Fibroblast of upper back skin (primary cell): ENCODE measurements around the gene BOK.

Source experiments
- DNase-seq: peaks from one replicate; pipeline ENCODE4 v3.0.0-alpha.2; 2013

Gene BOK

DNA sequence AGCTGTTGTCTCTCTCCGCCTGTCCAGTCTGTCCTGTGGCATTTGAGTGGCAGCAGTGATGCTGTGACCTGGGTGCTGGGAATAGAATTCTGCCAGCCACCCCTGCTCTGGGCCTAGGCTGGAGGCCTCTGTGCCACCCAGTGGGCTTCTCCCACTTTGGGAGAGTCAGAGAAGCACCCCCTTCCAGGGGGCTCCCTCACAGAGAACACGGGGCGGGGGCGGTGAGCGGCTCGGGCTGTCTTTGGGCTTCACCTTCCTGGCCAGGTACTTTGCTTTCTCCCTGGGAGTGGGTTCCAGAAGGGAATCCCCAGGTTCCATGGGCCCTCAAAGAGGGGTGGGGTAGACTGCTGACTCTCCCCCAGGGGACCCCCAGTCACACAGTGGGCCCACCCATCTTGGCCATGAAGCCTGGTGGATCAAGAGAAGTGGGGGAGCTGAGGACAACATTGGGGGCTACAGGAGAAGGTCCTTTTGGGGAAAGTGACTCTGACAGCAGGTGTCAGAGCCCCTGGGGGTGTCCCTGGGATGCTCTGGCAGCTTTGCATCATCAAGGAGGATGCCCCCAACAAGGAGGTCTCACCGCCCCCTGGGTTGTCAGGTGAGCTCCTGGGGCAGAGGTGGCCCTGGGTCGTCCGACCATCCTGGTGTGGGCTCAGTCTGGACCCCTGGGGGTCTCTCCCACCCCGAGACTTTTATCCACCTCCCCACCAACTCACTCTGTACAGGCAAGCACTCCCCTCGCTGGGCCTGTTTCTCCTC is 18.8 kb upstream of the BOK start:
- DNase-seq, result no peak

DNA sequence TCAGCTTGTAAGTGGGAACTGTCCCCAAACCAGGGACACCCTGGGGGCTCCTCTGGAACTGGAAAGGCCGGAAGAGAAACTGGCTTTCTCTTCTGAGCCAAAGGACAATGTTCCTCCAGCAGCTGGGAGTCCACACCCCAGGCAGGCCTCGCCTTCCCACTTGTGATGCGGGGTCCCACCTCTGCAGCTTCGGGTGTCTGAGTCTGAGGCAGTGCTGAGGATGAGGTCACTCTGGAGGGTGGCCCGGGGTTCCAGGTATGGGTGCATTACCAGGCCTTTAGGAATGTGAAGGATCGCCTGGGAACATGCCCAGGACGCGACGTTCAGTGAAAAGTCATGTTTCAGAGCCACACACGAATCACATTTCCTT is 18.2 kb upstream of the BOK start:
- DNase-seq, result peak; percentile 46

DNA sequence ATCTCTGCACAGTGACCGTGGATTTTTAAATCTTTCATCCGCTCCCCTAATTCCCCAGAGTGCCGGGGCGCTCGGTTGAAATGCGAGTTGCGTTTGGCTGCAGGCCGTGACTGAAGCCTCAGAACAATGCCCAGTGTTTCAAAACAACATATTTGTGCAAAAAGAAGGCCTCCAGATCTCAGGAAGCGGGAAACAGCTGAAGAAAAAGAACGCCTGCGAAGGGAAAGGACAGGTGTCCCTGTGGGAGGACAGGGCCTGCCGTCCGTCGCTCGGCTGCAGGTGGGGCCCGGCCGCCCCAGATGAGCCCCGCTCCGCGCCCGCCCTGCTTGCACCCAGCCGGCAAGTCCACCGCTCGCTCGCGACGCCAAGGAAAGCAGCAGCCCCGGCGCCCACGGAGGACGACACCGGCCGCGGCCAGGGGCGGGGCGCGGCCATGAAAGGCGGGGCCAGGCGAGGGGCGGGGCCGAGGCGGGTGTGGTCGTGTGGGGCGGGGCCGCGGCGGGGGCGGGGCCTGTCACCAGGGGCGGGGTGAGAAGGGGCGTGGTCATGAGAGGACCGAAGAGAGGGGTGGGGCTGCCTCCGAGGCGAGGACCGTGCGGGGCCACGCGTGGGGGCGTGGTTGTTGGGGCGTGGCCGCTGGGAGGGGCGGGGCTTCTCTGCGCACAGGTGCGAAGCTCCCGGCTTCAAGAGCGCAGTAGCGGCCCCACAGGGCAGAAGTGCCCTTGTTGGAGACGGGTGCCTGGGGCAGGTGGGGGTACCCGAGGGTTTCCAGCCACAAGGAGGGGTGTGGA is 17.6 kb upstream of the BOK start:
- DNase-seq, result peak; percentile 16

DNA sequence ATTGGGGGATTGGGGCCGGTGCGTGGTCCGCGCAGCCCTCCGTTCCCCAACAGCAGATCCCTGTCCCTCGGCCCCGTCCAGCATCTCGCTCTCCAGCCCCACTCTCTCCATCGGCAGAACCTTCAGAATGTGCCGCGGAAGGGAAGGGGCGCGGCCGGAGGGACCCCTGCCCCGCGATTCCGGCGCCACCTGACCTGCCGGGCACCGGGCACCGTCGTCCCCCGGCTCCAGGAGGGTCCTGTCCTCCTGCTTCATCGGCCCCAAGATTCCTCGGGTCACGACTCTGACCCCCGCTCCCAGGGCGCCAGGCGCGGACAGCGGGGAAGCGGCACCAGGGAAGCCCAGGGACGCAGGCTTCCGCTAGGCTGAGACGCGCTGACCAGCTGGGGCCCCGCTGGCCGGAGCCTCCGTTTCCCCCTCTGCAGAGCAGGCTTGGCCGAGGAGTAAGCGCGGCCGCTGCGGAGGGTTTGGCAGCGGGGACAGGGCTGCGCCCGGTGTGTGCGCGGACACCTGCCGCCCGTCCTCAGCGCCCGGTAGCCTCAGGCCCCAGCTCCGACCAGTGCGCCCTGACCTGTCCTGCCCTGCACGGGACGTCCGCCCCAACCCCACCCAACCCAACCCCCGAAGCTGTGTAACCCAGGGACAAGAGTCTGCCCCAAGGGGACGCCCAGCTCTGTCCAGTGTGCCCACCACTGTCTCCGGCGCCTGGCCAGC is 16.8 kb upstream of the BOK start:
- no peak for DNase-seq

DNA sequence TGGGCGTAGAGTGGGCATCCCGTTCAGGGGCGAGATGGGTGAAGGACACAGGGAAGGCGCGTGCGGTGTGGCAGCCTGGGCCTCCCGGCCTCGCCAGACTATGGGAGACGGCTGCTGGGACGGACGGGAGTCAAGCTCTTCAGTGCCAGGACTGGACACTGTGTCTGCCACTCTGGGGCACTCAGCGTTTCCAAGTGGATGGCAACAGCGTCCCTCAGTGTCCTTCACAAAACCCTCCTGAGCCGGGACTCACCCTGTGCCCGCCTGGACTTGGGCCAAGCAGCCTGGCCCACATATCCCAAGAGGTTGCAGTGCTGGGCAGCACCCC is 16.3 kb upstream of the BOK start:
- no peak for DNase-seq

DNA sequence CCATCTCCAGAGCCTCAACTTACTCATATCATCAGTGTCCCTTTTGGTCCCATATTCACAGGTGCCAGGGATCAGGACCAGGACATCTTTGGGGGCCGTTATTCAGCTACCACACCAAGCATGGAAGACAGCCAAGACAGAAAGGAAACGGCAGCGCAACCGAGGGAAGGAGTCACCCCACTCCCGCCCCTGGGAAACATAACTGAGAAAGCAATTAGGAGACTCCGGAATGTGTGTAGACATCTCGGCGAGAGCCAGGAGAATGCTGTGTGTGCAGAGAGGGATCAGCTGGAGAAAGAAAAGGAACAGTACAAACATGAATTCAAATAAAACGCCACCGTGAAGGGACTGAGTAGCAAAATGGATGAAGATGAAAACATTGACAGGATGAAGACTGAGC is 13.4 kb upstream of the BOK start:
- DNase-seq, result peak; percentile 90

DNA sequence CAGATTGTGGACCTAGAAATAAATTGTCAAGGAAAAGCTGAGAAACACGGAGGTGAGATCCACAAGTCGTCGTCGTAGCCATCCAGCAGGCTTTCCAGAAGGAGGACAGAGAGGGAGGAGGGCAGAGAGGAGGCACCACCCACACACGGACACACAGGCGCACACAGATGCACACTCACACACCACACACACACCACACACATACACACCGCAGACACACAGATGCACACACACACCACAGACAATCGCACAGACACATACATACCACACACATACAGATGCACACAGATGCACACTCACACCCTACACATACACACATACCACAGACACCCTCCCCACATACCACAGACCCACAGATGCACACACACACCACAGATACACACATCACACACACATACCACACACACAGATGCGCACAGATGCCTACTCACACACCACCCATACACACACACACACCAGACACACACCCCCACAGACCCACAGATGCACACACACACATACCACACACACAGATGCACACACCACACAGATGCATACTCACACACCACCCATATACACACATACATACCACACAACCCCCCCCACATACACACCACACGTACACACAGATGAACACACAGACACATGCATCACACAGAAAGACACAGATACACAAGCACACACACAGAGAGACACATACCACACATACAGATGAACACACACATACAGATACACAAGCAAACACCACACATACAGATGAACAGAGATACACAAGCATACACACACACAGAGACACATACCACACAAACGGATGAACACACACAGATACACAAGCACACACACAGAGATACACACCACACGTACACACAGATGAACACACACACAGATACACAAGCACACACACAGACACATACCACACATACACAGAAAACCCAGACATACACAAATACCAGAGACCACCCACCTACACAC is 12.7 kb upstream of the BOK start:
- peak; percentile 39 for DNase-seq

DNA sequence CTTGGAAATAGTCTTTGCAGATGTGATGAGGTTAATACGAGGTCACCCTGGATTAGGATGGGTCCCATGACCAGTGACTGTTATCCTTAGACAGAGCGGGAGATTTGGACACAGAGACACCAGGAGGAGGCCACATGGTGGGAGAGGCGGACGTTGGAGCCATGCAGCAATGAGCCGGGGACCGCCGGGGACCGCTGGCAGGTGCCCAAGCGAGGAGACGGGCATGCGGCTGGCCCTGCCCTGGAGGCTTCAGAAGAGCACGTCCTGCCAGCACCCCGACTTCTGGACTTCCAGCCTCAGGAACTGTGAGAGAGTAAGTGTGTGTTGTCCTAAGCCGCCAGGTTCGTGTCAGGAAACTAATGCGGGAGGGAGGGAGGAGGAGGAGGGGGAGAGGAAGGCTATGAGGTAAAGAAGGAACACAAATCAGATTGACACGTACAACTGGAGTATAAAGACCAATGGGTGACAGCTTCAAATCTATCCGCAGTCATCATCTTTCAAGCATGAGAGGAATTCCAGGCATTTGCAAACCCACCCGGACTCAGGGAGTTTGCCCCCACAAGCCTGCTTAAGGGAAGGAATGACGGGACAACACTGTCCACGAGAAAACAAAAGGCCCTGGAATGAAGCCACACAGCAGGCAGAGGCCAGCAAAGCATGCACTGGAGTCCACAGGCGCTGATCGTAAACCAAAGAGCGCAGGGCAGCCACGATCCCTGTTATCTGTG is 11.6 kb upstream of the BOK start:
- DNase-seq, result peak; percentile 99

DNA sequence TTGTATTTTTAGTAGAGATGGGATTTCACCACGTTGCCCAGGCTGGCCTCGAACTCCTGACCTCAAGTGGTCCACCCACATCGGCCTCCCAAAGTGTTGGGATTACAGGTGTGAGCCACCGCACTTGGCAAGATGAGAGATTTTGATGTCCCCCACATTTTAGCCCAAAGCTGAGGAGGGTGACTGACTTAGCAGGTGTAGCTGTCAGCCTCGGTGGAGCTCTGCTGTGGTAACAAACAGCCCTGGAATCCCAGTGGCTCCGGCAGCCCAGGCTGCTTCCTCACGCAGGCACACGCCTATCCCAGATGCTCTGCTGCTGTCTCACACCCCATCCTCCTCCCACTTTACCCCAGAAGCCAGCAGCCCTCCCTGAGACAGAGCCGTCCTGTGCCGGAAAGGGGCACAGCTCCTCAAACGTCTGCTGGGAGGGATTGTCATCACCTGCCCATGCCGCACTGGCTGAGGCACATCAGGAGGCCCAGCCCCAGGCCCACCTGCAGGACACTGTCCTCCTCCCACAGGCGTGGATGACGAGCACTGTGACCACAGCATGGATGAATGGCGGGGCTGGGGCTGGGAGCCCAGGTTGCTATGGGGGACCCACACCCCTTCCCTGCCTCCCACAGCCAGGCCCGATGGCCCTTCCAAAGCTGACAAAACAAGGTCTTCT is 10.6 kb upstream of the BOK start:
- no peak for DNase-seq

DNA sequence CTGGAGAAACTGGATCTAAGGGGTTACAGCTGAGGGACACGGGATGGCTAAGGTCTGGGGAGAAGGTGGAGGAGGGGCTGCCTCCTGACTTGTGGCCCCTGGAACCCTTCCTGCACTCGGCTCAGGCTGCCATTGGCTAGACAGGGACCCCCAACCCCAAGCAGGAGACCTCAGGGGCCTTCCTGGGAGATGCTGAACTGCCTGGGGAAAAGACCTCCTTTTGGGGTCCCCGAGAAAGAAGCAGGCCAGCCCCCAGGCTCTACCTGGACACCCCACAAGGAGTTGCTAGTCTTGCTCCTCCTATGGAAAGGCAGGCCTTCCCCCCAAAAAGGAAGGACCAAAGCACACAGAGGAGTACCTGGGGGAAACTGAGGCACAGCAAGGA is 10.1 kb upstream of the BOK start:
- DNase-seq, result no peak

DNA sequence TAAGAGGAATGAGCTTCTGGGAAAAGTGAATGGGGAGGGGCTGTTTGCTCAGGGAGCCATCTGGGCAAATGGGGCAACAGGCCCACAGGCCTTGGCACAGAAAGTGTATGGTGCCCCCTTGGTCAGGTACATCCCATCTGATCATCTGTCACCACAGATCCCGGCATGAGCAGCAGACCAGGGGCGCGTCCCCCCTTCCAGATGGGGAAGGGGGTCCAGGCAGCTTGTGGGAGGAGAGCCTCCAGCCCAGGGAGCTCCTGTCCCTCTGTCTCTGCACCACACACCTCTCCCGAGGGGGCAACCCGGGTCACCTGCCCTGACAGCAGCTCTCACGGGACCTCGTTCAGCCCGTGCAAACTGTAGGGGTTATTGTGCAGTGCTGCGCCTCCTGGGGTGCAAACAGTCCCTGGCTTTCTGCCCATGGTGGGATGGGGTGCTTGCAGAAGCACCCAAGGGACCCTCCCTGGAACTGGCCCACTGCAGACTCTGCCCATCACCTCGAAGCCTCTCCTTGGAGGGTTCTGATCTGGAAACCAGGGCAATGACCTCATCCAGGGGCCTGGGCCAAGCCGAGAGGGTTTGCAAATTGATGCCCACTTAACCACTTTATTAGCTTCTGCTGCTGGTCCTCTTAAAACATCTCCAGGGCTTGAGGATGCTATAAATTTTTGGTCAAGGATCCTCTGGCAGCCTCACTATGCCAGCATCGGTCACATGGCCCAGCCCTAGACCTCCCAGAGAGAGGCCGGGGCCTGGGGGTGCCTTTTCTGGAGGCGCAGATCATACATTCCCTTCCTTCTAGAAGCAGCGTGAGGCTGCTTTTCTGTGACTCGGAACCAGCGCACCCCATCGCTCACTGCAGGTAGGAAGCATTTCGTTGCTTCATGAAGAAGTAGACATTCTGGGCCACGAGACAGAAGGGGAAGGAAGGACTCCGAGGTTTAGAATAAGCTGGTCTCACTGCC is 7.6 kb upstream of the BOK start:
- DNase-seq, result no peak

DNA sequence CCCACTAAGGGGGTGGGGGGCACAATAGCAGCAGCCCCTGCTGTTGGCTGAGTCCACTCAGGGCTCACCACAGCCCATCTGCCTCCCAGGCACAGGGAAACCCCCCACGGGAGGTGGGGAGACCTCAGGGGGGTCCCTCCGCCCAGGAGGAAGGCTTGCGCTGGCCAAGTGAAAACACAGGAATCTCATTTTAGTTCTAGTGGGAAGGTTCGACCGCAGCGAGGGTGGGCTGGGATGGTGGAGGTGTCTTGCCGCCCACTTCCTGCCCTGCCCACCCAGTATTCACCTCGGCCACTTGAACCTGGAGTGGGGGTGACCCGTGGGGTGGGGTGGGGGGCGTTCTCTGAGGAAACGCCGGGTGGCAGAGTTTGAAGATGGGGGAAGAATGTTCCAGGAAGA is 6.9 kb upstream of the BOK start:
- no peak for DNase-seq

DNA sequence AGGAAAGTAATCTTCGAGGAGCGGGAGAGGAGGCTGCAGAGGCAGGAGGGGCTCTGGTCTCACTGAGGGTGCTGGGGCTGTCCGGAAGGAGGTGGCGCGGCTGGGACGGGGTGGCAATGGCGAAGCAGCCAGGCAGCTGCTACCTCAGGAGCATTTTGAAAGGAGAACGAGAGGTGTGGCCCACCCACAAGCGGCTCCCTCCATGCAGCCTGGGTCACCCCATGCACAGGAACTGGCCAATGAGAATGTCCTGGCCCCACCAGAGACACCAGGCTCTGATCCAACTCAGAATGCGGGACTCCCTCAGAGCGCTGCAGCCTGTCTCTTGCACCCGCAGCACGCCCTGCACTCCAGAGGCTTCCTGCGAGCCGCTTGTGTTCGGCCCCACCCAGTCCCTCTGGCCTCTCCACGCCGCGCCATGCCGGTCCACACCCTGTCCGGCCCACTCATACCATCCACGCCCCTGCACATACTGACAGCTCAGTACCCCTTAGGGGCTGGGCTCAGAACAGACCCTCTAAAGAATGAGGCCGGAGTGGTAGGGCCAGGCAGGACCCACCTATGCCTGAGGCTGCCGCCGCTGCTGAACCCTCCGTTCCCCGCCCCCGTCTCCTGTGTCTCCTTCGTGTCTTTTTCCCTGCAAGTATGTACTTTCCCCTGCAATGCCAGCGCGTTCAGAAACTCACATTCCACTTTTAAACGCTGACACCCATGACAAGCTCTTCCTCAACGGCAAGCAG is 6.4 kb upstream of the BOK start:
- no peak for DNase-seq

DNA sequence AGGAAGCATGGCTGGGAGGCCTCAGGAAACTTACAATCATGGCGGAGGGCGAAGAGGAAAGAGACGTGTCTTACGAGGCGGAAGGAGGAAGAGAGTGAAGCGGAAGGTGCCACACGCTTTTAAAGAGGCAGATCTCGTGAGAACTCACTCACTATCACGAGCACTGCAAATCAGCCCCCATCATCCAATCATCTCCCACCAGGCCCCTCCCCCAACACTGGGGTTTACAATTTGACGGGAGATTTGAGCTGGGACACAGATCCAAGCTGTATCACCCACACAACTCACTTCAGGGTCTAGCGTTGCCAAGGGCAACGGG is 5.1 kb upstream of the BOK start:
- no peak for DNase-seq

DNA sequence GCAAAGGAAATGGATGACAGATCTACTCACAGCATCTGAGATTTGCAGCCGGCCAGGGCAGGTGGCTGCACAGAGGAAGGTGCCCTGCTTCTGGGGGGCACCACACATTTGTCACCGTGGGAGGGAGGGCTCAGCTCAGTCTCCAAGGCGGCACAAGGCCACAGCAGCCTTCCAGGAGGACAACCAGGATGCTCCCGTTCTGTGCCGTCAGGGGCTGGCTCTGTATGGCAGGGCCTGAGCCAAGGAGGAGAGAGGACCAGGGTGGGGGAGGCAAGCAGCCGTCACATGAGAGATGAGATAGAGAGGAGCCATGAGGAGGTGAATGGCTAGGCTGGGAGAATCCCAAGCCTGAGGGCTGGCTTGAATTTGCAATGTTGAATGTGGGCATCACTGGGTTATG is 4.6 kb upstream of the BOK start:
- DNase-seq, result no peak

DNA sequence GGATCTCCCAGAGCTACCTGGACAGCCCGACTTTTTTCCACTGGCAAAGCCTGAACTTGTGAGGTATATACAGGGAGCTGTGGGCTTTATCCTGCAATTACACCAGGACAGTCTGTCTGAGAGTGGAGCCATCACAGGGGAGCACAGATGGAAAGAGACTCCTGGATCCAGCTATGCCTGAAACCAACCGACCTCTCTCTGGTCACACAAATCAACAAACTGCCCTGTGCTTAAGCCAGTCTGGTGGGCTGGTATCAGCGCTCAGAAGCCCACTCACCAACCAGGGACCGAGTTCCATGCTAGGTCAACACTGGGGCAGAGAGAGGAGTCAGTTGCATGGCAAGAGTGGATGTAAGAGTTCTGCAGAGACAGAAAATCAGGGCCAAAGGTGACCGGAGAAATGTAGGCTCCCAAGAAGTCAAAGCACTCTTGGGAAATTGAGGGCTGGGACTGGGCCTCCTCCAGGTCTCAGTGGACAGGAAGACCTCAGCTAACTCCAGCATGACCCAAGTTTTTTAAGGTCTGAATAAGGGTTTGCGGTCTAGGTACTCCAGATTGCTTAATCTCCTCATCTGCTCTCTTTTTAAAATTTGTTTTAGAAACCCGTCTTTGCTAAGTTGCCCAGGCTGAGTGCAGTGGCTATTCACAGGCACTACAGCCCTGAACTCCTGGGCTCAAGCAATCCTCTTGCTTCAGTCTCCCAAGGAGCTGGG is 3.8 kb upstream of the BOK start:
- DNase-seq, result no peak

DNA sequence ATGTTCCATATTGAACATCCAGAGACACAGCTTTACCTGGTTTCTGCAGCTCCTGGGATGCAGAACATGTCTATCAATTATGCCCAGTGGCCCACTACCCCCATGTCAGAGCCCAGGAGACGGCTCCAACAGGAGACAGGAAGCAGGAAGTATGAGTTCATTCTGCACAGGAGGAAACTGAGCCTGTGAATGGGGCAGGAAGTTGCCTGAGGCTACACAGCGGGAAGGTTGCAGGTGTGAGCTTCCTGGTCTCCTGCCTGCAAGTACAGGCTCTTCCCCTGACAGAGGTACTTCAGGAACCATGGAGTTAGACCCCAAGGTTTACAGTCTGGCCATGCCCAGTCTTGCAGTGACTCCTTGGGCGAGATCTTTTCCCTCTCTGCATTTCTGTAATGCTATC is 2.8 kb upstream of the BOK start:
- no peak for DNase-seq

DNA sequence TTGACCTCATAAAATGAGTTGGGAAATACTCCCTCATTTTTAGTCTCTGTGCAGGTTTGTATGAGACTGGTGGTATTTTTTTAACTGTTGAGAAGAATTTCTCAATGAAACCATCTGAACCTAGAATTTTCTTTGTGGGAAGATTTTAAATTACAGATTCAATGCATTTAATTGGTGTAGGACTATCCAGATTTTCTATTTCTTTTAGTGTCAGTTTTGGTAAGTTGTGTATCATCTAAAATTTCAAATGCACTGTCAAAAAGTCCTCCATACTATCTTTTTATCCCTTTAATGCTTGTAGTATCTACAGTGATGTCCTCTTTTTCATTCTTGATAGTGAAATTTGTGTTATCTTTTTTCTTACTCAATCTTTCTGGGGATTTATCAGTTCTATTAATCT is 1.8 kb upstream of the BOK start:
- no peak for DNase-seq
